Nephron (organoid): ENCODE measurements around the gene LRAT.

ENCODE experiments used
- H3K27ac Mint-ChIP-seq, 3 experiments: 2 replicates each; pipeline ENCODE4 v1.8.0; 2020; ENCODE audit warnings: mixed read lengths in 3 of 3, mild to moderate bottlenecking in 2 of 3, moderate library complexity in 1 of 3
- H3K27me3 Mint-ChIP-seq: 2 replicates; pipeline ENCODE4 v1.8.0; 2021; ENCODE audit warnings: low read depth, mild to moderate bottlenecking, moderate library complexity, mixed read lengths
- H3K36me3 Mint-ChIP-seq: 2 replicates; pipeline ENCODE4 v1.8.0; 2020; ENCODE audit warnings: low read depth, mixed read lengths
- H3K4me1 Mint-ChIP-seq: 2 replicates; pipeline ENCODE4 v1.8.0; 2020; ENCODE audit warnings: mixed read lengths
- H3K4me3 Mint-ChIP-seq, 3 experiments: 2 replicates each; pipeline ENCODE4 v1.8.0; 2020; ENCODE audit warnings: mild to moderate bottlenecking in 3 of 3, mixed read lengths in 3 of 3, moderate library complexity in 2 of 3
- H3K9me3 Mint-ChIP-seq: 2 replicates; pipeline ENCODE4 v1.8.0; 2020; ENCODE audit warnings: mixed read lengths
- CTCF ChIP-seq, 3 experiments: fragments of 200-600 bp; sonication (generic); IDR thresholded peaks; one replicate each; pipeline ENCODE4 v1.5.0; 2021; ENCODE audit warnings: antibody characterized with exemption in 3 of 3; ENCODE audit not compliant: unreplicated experiment in 3 of 3

LRAT gene

DNA sequence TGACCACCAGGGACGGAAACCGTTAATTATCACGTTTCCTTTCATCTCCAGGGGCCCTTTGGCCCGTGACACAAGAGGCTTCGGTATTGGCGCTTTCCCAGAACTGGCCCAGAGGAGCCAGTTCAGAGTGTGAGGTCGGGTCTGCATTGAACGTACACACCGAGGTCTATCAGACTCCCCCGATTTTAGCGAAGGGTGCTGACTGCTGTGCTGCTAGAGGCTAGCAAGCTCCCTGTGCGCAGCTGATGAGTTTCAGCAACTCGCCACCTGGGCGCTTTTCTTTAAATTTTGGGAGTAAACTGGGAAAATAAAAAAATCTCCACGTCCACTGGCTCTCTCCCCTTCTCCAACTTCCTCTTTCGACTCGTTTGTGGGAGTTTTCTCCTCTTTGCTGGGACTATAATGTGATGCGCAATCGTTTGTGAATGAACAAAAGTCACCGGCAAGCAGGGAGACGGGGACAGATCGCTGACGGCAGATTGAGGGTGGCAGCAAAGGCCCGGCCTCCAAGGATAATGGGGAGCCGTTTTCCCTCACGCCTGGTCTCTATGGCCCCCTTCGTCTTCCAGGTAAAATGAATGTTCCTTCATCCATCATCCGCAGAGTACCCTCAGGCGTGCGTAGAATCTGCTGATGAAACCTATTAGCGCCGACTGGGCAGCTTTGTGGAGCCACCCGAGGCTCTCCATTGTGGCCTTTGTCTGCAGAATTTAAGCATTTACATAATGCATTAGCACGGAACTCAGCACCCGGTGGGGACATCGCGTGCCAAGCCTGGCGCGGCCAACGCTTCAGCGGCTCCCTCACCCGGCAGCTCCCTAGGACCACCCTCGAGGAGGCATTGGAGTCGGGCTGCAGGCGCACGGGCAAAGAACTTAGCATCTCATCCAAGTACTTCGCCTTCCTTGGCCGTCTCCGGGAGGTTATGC is 1.6 kb upstream of the LRAT start:
- H3K27me3 Mint-ChIP-seq: peaks cover 88% of the 10 kb centered on the region
- no peak overlapping the region for H3K27ac Mint-ChIP-seq
- no peak for TF ChIP-seq CTCF (IDR thresholded peaks at IDR 0.05; ENCODE audit: unreplicated experiment in 3 of 3)
- H3K4me1 Mint-ChIP-seq: peaks cover 28% of the 10 kb centered on the region
- H3K9me3 Mint-ChIP-seq: no peaks in the 10 kb centered on the region
- H3K36me3 Mint-ChIP-seq: no peaks in the 10 kb centered on the region
- peak overlapping the region; percentile 51 to 71 (median 71) for H3K4me3 Mint-ChIP-seq

DNA sequence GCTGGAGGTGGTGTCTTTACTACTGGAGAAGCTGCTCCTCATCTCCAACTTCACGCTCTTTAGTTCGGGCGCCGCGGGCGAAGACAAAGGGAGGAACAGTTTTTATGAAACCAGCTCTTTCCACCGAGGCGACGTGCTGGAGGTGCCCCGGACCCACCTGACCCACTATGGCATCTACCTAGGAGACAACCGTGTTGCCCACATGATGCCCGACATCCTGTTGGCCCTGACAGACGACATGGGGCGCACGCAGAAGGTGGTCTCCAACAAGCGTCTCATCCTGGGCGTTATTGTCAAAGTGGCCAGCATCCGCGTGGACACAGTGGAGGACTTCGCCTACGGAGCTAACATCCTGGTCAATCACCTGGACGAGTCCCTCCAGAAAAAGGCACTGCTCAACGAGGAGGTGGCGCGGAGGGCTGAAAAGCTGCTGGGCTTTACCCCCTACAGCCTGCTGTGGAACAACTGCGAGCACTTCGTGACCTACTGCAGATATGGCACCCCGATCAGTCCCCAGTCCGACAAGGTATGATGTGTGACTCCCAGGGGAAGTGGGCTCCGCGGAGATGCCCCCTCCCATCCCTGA is 634 bp downstream of the LRAT start:
- no peaks in the 10 kb centered on the region for H3K9me3 Mint-ChIP-seq
- TF ChIP-seq CTCF (IDR thresholded peaks at IDR 0.05; ENCODE audit: unreplicated experiment in 3 of 3): no peak
- peaks cover 99% of the 10 kb centered on the region for H3K27me3 Mint-ChIP-seq
- H3K4me1 Mint-ChIP-seq: peaks cover 28% of the 10 kb centered on the region
- peak overlapping the region; percentile 87 to 94 (median 91) for H3K4me3 Mint-ChIP-seq
- no peaks in the 10 kb centered on the region for H3K36me3 Mint-ChIP-seq
- H3K27ac Mint-ChIP-seq: no peak overlapping the region

DNA sequence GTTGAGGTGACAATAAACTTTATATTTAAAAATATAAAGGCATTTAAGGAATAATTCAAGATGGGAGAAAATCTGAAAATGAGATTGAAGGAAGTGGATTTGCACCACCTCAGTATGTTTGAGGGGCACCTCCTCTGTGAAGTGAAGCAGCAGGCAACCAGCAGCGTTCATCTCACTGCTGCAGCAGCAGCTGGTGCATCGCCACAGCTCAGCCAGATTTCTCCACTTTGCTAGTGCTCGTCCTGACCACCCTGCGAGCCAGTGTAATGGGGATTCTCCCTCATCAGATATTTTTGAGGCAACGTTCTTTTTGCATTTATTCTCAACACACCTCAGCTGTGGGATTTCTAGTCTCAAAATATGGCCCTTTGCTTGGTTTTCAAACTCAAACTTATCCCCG is 13.9 kb downstream of the LRAT start:
- Mint-ChIP-seq H3K4me1 (no peaks in the 10 kb centered on the region), H3K9me3 (no peaks in the 10 kb centered on the region), H3K27me3 (peaks cover 30% of the 10 kb centered on the region), H3K36me3 (no peaks in the 10 kb centered on the region), H3K27ac (no peak overlapping the region), H3K4me3 (no peak overlapping the region)
- TF ChIP-seq CTCF (IDR thresholded peaks at IDR 0.05; ENCODE audit: unreplicated experiment in 3 of 3): no peak

GRCh38 chr4:154760895-154761294 is 17.1 kb downstream of the LRAT start:
- Mint-ChIP-seq H3K9me3 (no peaks in the 10 kb centered on the region), H3K27me3 (peaks cover 19% of the 10 kb centered on the region), H3K4me3 (no peak overlapping the region), H3K27ac (no peak overlapping the region), H3K36me3 (no peaks in the 10 kb centered on the region), H3K4me1 (no peaks in the 10 kb centered on the region)
- TF ChIP-seq CTCF (IDR thresholded peaks at IDR 0.05; ENCODE audit: unreplicated experiment in 3 of 3): no peak

- TF ChIP-seq CTCF (IDR thresholded peaks at IDR 0.05; ENCODE audit: unreplicated experiment in 3 of 3): no peak
- Mint-ChIP-seq H3K4me3 (no peak overlapping the region), H3K9me3 (peaks cover 4% of the 10 kb centered on the region), H3K4me1 (no peaks in the 10 kb centered on the region), H3K27me3 (peaks cover 7% of the 10 kb centered on the region), H3K27ac (no peak overlapping the region), H3K36me3 (no peaks in the 10 kb centered on the region)
These were observed 34.5 kb downstream of the LRAT start for GRCh38 chr4:154778264-154778663.
